Measurements from ENCODE around the gene CCDC187.

The CCDC187 gene

DNA sequence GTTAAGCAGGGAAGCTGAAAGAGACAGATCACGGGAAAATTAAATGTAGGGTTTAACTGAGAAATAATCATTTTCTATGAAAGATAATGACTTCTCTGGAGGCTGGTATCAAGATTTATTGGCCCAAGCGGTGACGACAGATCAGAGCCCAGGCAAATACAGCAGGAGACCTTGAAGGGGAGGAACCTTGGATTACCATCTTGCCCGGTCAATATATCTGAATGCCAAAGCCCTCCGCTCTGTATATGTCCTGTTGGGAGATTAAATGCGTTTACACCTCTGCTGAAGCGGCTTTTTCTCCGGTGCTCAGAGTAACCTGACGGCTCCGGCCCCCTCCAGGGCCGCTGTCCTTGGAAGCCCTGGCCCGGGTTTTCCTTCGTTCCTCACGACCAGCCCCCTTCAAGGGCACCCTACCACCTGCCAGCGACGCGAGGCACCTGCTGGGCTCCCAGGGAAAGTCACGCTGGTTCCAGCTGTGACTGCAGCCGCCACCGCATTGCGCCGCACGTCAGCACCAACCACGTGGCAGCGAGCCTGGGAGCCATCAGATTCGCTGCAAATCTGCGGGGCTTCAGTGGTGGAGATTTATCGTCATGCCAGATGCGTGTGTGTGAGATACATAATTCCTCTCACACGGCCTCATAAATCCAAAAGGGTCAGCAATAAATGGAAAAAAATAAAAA is 53.9 kb downstream of the CCDC187 start:
- no peak for DNase-seq (ENCODE audit: low spot score)
- CTCF ChIA-PET, result interaction anchor here (1.1 kb wide), 1 partner anchor 34 kb away, joined by 3 read pairs; no protein-coding TSS in a partner anchor
- H3K27ac ChIP-seq, result no peak overlapping the region
- POLR2A ChIA-PET (ENCODE audit: low non-redundant PET), result no interaction called here
- no peak for TF ChIP-seq CTCF (conservative IDR thresholded peaks at IDR 0.05; ENCODE audit: low read depth)

GRCh38 chr9:136248951-136249876 is 54.7 kb downstream of the CCDC187 start:
- ChIA-PET POLR2A (ENCODE audit: low non-redundant PET) (no interaction called here), CTCF (no interaction called here)
- no peak for DNase-seq (ENCODE audit: low spot score)
- no peak overlapping the region for H3K27ac ChIP-seq
- TF ChIP-seq CTCF (conservative IDR thresholded peaks at IDR 0.05; ENCODE audit: low read depth), result no peak

DNA sequence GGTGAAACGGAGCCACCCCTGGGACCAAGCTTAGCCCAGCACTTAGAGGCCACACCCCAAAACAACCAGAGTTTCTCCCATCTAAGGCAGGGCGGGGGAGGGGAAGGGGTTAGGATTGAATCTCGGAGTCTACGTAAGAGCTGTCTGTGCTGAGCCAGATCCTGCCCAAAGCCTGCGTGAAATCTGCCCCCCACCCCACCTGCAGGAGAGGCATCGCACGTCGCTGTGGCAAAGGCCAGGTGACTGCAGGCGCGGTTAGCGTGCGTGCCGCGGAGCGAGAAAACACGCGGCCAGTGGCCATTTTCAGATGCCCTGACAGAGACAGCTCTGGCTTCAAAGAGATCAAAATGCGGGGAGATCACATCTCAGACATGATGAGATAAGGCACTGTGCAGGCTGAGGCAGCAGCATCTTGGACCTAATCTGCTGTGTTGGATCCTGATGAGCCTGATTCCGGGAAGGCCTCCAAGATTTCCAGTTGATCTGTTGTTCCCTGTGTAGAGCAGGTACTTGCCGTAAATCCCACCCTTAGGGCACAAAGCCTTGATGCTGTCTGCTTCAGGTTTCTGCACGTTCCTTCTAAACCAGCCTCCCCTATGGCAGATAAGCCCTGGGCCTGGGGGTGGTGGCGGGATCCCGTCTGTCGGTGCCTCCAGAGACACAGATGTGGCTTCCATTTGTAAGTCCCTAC is 55.8 kb downstream of the CCDC187 start:
- DNase-seq (ENCODE audit: low spot score), result no peak
- TF ChIP-seq CTCF (conservative IDR thresholded peaks at IDR 0.05; ENCODE audit: low read depth), result no peak
- H3K27ac ChIP-seq, result no peak overlapping the region
- CTCF ChIA-PET, result no interaction called here
- POLR2A ChIA-PET (ENCODE audit: low non-redundant PET), result no interaction called here

GRCh38 chr9:136247551-136247916 is 56.4 kb downstream of the CCDC187 start:
- no peak for DNase-seq (ENCODE audit: low spot score)
- POLR2A ChIA-PET (ENCODE audit: low non-redundant PET), result no interaction called here
- no peak overlapping the region for H3K27ac ChIP-seq
- no peak for TF ChIP-seq CTCF (conservative IDR thresholded peaks at IDR 0.05; ENCODE audit: low read depth)
- CTCF ChIA-PET, result no interaction called here

DNA sequence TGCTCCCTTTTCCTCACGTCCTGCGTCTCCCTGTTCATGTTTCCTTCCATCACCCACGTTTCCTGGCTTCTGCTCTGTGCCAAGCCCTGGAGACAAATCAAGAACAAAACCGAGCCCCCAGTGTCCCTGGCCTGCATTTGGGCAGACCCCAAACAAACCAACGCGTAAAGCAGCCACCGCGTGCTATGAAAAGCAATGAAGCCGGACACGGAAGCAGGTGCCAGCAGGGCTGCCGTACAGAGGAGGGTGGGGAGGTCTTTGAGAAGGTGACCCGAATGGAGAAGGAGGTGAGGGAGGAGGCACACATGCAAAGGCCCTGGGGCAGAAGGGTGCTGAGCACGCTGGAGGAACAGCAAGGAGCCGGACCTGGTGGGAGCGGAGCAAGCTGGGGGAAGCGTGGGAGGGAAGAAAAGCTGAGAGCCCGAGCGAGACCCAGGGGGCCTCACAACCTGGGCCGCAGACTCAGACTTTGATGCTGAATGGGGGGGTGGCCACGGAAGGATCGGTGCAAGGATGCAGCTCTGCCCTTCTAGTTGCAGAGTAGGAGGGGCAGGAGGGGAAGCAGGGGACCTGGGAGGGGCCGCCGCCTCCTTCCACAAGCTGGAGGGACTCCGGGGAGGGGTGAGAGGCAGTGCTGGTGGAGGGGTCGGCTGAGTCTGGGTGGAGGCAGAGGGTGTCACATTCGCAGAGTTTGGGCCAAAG is 56.9 kb downstream of the CCDC187 start:
- CTCF ChIA-PET, result no interaction called here

More for the DNA sequence above, 56.9 kb downstream of the CCDC187 start:
- H3K27ac ChIP-seq, result no peak overlapping the region
- POLR2A ChIA-PET (ENCODE audit: low non-redundant PET), result no interaction called here
- TF ChIP-seq CTCF (conservative IDR thresholded peaks at IDR 0.05; ENCODE audit: low read depth), result no peak
- no peak for DNase-seq (ENCODE audit: low spot score)
